ENCODE results near the gene IGSF9.

DNA sequence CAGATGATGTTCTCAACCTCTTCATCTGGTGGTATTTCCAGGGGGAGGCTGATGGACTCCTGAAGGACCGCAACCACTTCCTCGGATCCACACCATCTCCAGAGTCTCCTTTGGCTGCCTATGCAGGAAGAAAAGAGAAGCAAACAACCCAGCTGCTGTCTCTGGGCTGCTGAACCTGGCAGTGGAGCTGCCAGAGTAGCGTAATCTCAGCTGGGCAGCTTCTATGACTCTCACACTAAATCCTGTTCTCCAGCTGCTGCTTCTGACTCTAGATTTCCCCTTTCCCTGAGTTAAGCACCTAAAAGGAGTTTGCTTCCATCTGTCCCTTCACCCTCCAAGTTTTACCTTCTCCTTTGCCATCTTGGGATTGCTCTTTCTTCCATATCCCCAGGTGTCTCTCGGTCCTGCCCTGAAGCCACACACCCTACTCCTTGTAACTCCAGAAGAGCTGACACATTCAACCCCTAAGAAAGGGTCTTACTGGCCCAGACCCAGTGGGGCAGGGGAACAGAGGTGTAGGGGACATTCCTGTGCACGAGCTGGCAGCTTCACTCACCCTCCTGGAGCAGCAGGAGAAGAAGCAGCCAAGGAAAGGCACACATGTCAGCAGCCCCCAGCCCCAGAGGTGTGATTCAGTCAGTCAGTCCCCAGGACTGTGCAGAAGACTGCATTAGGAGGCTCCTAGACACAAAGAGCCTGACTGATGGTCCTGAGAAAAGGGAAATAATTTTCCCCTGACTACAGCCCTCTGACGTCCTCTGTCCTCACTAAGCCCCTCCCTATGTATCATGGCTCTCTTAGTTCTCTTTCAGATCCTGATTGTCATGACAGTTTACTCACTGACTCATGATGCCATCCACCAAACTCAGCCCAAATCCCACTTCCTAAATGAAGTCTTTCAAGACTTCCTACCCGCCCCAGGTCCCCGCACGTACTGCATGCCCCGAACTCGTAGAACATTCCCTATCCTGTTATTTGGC is 8.4 kb upstream of the IGSF9 start, which contains the start of gene SLAMF9:
- TF ChIP-seq, protein P1, sequence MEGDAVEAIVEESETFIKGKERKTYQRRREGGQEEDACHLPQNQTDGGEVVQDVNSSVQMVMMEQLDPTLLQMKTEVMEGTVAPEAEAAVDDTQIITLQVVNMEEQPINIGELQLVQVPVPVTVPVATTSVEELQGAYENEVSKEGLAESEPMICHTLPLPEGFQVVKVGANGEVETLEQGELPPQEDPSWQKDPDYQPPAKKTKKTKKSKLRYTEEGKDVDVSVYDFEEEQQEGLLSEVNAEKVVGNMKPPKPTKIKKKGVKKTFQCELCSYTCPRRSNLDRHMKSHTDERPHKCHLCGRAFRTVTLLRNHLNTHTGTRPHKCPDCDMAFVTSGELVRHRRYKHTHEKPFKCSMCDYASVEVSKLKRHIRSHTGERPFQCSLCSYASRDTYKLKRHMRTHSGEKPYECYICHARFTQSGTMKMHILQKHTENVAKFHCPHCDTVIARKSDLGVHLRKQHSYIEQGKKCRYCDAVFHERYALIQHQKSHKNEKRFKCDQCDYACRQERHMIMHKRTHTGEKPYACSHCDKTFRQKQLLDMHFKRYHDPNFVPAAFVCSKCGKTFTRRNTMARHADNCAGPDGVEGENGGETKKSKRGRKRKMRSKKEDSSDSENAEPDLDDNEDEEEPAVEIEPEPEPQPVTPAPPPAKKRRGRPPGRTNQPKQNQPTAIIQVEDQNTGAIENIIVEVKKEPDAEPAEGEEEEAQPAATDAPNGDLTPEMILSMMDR (conservative IDR thresholded peaks at IDR 0.05; ENCODE audit: low read depth, low read length): no peak
- no peak for TF ChIP-seq MAFK (IDR thresholded peaks at IDR 0.05; ENCODE audit: low read depth, low read length)
- TF ChIP-seq RFX5 (IDR thresholded peaks at IDR 0.05; ENCODE audit: low read depth, low read length): no peak
- TF ChIP-seq POLR2A (IDR thresholded peaks at IDR 0.05; ENCODE audit: low read depth, low read length): no peak
- TF ChIP-seq, protein P2, sequence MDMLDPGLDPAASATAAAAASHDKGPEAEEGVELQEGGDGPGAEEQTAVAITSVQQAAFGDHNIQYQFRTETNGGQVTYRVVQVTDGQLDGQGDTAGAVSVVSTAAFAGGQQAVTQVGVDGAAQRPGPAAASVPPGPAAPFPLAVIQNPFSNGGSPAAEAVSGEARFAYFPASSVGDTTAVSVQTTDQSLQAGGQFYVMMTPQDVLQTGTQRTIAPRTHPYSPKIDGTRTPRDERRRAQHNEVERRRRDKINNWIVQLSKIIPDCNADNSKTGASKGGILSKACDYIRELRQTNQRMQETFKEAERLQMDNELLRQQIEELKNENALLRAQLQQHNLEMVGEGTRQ (IDR thresholded peaks at IDR 0.05; ENCODE audit: low read depth, low read length): no peak
- TF ChIP-seq, protein P3, sequence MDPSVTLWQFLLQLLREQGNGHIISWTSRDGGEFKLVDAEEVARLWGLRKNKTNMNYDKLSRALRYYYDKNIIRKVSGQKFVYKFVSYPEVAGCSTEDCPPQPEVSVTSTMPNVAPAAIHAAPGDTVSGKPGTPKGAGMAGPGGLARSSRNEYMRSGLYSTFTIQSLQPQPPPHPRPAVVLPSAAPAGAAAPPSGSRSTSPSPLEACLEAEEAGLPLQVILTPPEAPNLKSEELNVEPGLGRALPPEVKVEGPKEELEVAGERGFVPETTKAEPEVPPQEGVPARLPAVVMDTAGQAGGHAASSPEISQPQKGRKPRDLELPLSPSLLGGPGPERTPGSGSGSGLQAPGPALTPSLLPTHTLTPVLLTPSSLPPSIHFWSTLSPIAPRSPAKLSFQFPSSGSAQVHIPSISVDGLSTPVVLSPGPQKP (IDR thresholded peaks at IDR 0.05; ENCODE audit: borderline replicate concordance, low read depth, low read length): no peak
- TF ChIP-seq RAD21 (IDR thresholded peaks at IDR 0.05; ENCODE audit: low read length): no peak
- TF ChIP-seq SMC3 (IDR thresholded peaks at IDR 0.05; ENCODE audit: low read depth, low read length): no peak
- TF ChIP-seq CHD1 (IDR thresholded peaks at IDR 0.05; ENCODE audit: low read depth, low read length): no peak
- TF ChIP-seq RCOR1 (IDR thresholded peaks at IDR 0.05; ENCODE audit: insufficient replicate concordance, low read length): no peak

All from IMR-90 (cell line).